Endothelial cell of umbilical vein (primary cell): ENCODE results near the gene ELMO1.

Experiments
- EZH2 ChIP-seq: IDR thresholded peaks from 2 replicates; pipeline ENCODE4 v1.6.1; 2012; ENCODE audit warnings: borderline replicate concordance, low read depth, mild to moderate bottlenecking, moderate library complexity, low read length, inconsistent platforms; ENCODE audit not compliant: severe bottlenecking
- FOS ChIP-seq: IDR thresholded peaks from 2 replicates; pipeline ENCODE4 v1.6.1; 2011; ENCODE audit warnings: mild to moderate bottlenecking, low read length, moderate library complexity, borderline replicate concordance; ENCODE audit not compliant: insufficient read depth
- JUN ChIP-seq: IDR thresholded peaks from 2 replicates; pipeline ENCODE4 v1.6.1; 2011; ENCODE audit warnings: borderline replicate concordance, low read depth; ENCODE audit not compliant: insufficient read length, insufficient read depth
- MYC ChIP-seq: IDR thresholded peaks from one replicate; pipeline ENCODE4 v1.6.1; 2011; ENCODE audit warnings: mild to moderate bottlenecking, low read depth, low read length
- POLR2A ChIP-seq: IDR thresholded peaks from 2 replicates; pipeline ENCODE4 v1.6.1; 2012; ENCODE audit warnings: low read depth, mild to moderate bottlenecking, control low read depth, low read length
- POLR2AphosphoS5 ChIP-seq: IDR thresholded peaks from 2 replicates; pipeline ENCODE4 v1.6.1; 2012; ENCODE audit warnings: low read depth, mild to moderate bottlenecking, control low read depth, low read length, moderate library complexity; ENCODE audit not compliant: insufficient read depth
- TF ChIP-seq, protein P1 (sequence below), 2 donors: IDR thresholded peaks; 1 replicate in 1 of 2; 2 replicates in 1 of 2; pipeline ENCODE4 v1.5.1; 2011; ENCODE audit warnings: low read length in 2 of 2, mild to moderate bottlenecking in 2 of 2, moderate library complexity in 2 of 2, control low read depth in 1 of 2, inconsistent platforms in 1 of 2, low read depth in 1 of 2; ENCODE audit not compliant: insufficient read depth in 1 of 2; ENCODE audit errors: extremely low read depth in 1 of 2
- TF ChIP-seq, protein P2 (sequence below): IDR thresholded peaks from 2 replicates; pipeline ENCODE4 v1.6.1; 2011; ENCODE audit not compliant: insufficient read depth, insufficient read length

DNA sequence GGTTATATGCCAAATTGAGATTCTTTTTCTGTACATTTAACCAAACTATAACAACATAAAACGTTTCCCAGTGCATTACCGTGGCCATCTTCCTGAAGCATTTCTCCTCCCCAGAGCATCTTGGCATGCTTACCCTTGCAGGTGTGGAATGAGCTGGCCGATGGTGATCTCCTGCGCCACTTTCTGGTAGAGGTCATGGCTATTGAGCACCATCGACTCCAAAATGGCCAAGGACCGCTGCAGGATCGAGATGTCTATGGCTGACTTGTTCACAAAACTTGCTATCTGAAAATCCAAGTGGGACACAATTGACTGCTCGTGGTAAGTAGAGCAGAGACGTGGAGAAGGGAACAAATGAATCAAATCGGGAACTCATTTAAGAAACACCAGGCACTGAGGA is 223.9 kb downstream of the ELMO1 start:
- TF ChIP-seq, protein P1, sequence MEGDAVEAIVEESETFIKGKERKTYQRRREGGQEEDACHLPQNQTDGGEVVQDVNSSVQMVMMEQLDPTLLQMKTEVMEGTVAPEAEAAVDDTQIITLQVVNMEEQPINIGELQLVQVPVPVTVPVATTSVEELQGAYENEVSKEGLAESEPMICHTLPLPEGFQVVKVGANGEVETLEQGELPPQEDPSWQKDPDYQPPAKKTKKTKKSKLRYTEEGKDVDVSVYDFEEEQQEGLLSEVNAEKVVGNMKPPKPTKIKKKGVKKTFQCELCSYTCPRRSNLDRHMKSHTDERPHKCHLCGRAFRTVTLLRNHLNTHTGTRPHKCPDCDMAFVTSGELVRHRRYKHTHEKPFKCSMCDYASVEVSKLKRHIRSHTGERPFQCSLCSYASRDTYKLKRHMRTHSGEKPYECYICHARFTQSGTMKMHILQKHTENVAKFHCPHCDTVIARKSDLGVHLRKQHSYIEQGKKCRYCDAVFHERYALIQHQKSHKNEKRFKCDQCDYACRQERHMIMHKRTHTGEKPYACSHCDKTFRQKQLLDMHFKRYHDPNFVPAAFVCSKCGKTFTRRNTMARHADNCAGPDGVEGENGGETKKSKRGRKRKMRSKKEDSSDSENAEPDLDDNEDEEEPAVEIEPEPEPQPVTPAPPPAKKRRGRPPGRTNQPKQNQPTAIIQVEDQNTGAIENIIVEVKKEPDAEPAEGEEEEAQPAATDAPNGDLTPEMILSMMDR (IDR thresholded peaks at IDR 0.05; ENCODE audit: extremely low read depth in 1 of 2, insufficient read depth in 1 of 2, low read depth in 1 of 2, low read length in 2 of 2), result no peak
- TF ChIP-seq POLR2AphosphoS5, result no peak
- TF ChIP-seq EZH2, result no peak
- TF ChIP-seq JUN, result no peak
- TF ChIP-seq POLR2A, result no peak
- no peak for TF ChIP-seq MYC
- TF ChIP-seq, protein P2, sequence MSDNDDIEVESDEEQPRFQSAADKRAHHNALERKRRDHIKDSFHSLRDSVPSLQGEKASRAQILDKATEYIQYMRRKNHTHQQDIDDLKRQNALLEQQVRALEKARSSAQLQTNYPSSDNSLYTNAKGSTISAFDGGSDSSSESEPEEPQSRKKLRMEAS, result no peak
- TF ChIP-seq FOS, result no peak
